A549 (cell line): ENCODE results near the gene PFDN1. TPM values are rescaled to one million over a fixed set of nuclear protein-coding genes. Genes with fewer than 3 reads are reported as not detected.
A peak's percentile ranks its signal among the peaks of the same experiment; 100 is the strongest.

ENCODE experiments used
- ATAC-seq, 2 experiments: fragments of 200-7000 bp in 1 of 2; fragments of >200 bp in 1 of 2; cut with Nextera tagmentation in 1 of 2; cut with Tn5 transposase in 1 of 2; 3 replicates each; pipeline versions ENCODE4 v1.8.0 to v1.9.1; 2018 to 2020; ENCODE audit warnings: mild to moderate bottlenecking in 1 of 2, moderate library complexity in 1 of 2
- CTCF ChIA-PET: fragments of 300-600 bp; sonication (Branson Sonifier 250); formaldehyde crosslinking; extraction: SDS; loops from one replicate; lab custom pipeline; 2021; ENCODE audit warnings: antibody characterized with exemption, inconsistent platforms; lab: Yijun Ruan, JAX
- POLR2A ChIA-PET: fragments of 350-600 bp; formaldehyde crosslinking; extraction: SDS; loops from one replicate; lab custom pipeline; 2021; ENCODE audit warnings: antibody characterized with exemption, inconsistent platforms; lab: Yijun Ruan, JAX
- DNase-seq, 2 experiments: peaks; one replicate each; pipeline versions ENCODE4 v3.0.0 to v3.0.0-alpha.2; 2011 to 2016; ENCODE audit warnings: low read depth in 1 of 2, low spot score in 1 of 2
- FAIRE-seq: peaks from 2 replicates; lab custom pipeline; 2011; peaks lifted over from hg19 to GRCh38; lab: Jason Lieb, UNC
- H3K27ac ChIP-seq, 2 experiments: fragments of >200 bp; sonication (Bioruptor Twin); formaldehyde crosslinking; 3 replicates each; pipeline ENCODE4 v1.5.1; 2016 to 2017
- H3K4me1 ChIP-seq: fragments of >200 bp; sonication (Bioruptor Twin); formaldehyde crosslinking; 3 replicates; pipeline ENCODE4 v1.6.1; 2016
- H3K4me2 ChIP-seq: fragments of >200 bp; sonication (Bioruptor Twin); formaldehyde crosslinking; 3 replicates; pipeline ENCODE4 v1.6.1; 2016
- H3K4me3 ChIP-seq: fragments of >200 bp; sonication (Bioruptor Twin); formaldehyde crosslinking; 3 replicates; pipeline ENCODE4 v1.5.1; 2016
- H3K9me3 ChIP-seq: fragments of >200 bp; sonication (Bioruptor Twin); formaldehyde crosslinking; 3 replicates; pipeline ENCODE4 v1.6.1; 2016
- BHLHE40 ChIP-seq: IDR thresholded peaks from 2 replicates; pipeline ENCODE4 v1.6.1; 2012; ENCODE audit warnings: low read depth, low read length, inconsistent platforms
- CEBPB ChIP-seq, 2 experiments: fragments of >200 bp in 1 of 2; sonication (Bioruptor Twin) in 1 of 2; formaldehyde crosslinking in 1 of 2; IDR thresholded peaks; 2 replicates each; pipeline ENCODE4 v1.6.1; 2012 to 2016
- EHF ChIP-seq: fragments of 250-450 bp; sonication (Bioruptor Pico); IDR thresholded peaks from 2 replicates; pipeline ENCODE4 v1.5.0; 2020; ENCODE audit warnings: mild to moderate bottlenecking
- FOSL2 ChIP-seq, 2 experiments: fragments of 450-650 bp in 1 of 2; fragments of >200 bp in 1 of 2; sonication (Bioruptor Twin) in 1 of 2; formaldehyde crosslinking; IDR thresholded peaks; 2 replicates each; pipeline versions ENCODE4 v1.5.0 to v1.6.1; 2016 to 2020; ENCODE audit warnings: mild to moderate bottlenecking in 1 of 2, moderate library complexity in 1 of 2
- GATA3 ChIP-seq: IDR thresholded peaks from 2 replicates; pipeline ENCODE4 v1.6.1; 2012; ENCODE audit warnings: borderline replicate concordance
- HDAC2 ChIP-seq: fragments of 200-600 bp; sonication (generic); IDR thresholded peaks from 2 replicates; pipeline ENCODE4 v1.6.1; 2016
- KDM5A ChIP-seq: fragments of 200-600 bp; sonication (generic); IDR thresholded peaks from 2 replicates; pipeline ENCODE4 v1.6.1; 2016; ENCODE audit warnings: antibody characterized with exemption, mild to moderate bottlenecking
- NFE2L2 ChIP-seq: fragments of 150-350 bp; conservative IDR thresholded peaks from 2 replicates; pipeline ENCODE4 v1.6.1; 2014; ENCODE audit warnings: low read length
- NPAS2 ChIP-seq: fragments of 250-450 bp; sonication (Bioruptor Pico); IDR thresholded peaks from 2 replicates; pipeline ENCODE4 v1.8.0; 2022; ENCODE audit warnings: mild to moderate bottlenecking, moderate library complexity, borderline replicate concordance
- RAD21 ChIP-seq, 2 experiments: fragments of >200 bp in 1 of 2; sonication (Bioruptor Twin) in 1 of 2; formaldehyde crosslinking in 1 of 2; IDR thresholded peaks in 1 of 2; conservative IDR thresholded peaks in 1 of 2; 2 replicates in 1 of 2; 3 replicates in 1 of 2; pipeline ENCODE4 v1.6.1; 2012 to 2018; ENCODE audit warnings: inconsistent platforms in 1 of 2
- RFX5 ChIP-seq: fragments of 450-650 bp; IDR thresholded peaks from 2 replicates; pipeline ENCODE4 v1.7.1; 2014; ENCODE audit warnings: antibody characterized with exemption, mild to moderate bottlenecking, moderate library complexity
- RNF2 ChIP-seq: fragments of 200-600 bp; sonication (generic); IDR thresholded peaks from 2 replicates; pipeline ENCODE4 v1.6.1; 2016; ENCODE audit warnings: low read depth, mild to moderate bottlenecking, antibody characterized with exemption, moderate library complexity, borderline replicate concordance
- ZC3H11A ChIP-seq: fragments of 450-650 bp; IDR thresholded peaks from 2 replicates; pipeline ENCODE4 v1.6.1; 2014; ENCODE audit warnings: antibody characterized with exemption, mild to moderate bottlenecking
- ZFP36 ChIP-seq: fragments of 450-650 bp; IDR thresholded peaks from 2 replicates; pipeline ENCODE4 v1.6.1; 2014; ENCODE audit warnings: borderline replicate concordance; ENCODE audit not compliant: partially characterized antibody
- WGBS: methylation state at CpG from one replicate; pipeline ENCODE4 v1.1.6; 2017; ENCODE audit errors: missing lambda C conversion rate; 5-methylcytosine and 5-hydroxymethylcytosine counted together
- polyA plus RNA-seq, 4 experiments: library from polyadenylated mRNA; depleted of rRNA in 3 of 4; stranded (reverse); fragments of >200 nt; fragmentation: RNase III in 1 of 4; extraction: RNeasy Plus Mini Kit Qiagen cat#74134 plus additional on column Dnase treatment in 1 of 4; gene quantifications; 2 replicates in 3 of 4; 3 replicates in 1 of 4; pipeline ENCODE4 v1.2.3, GENCODE V29; 2011 to 2017
- TF ChIP-seq, protein P1 (sequence below): fragments of >200 bp; sonication (Bioruptor Twin); formaldehyde crosslinking; IDR thresholded peaks from 3 replicates; pipeline ENCODE4 v1.6.1; 2016
- TF ChIP-seq, protein P2 (sequence below): fragments of >200 bp; sonication (Bioruptor Twin); formaldehyde crosslinking; IDR thresholded peaks from 3 replicates; pipeline ENCODE4 v1.5.1; 2016
- TF ChIP-seq, protein P3 (sequence below): IDR thresholded peaks from 2 replicates; pipeline ENCODE4 v1.6.1; 2012

The PFDN1 gene
- polyA plus RNA-seq, 2 of the 4 experiments (the other 2 are of a cell fraction): 90.4 to 201 TPM

DNA sequence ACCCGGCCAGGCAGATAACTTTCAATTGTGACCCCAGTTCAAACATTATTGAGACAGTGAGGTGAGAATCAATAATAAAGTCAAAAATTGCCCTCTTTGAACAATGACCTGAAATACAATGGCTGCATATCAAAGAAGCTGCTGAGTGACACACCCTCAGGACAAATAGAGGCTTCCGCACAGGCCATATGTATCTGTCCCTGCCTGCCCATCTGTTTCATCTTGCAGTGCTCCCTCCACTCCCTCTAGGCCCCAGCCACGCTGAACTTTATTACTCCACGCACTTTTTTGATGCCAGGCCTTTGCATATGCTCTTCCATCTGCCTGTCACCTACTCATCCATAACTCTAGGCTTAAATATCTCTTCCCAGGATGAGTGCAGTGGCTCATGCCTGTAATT, 15.9 kb upstream of the PFDN1 start:
- Histone ChIP-seq H3K4me1 (peaks cover 39% of the 10 kb centered on the region), H3K4me3 (no peak overlapping the region), H3K27ac (peak overlapping the region in 1 of 2 experiments; percentile 67; a peak in 3 of 6 replicates), H3K4me2 (no peak overlapping the region), H3K9me3 (no peaks in the 10 kb centered on the region)
- DNase-seq (no peak), FAIRE-seq (no peak), ATAC-seq (no peak)
- TF ChIP-seq BHLHE40 (no peak), ZC3H11A (no peak), EHF (CRISPR knock-in tag) (no peak), RNF2 (no peak), RAD21 (conservative IDR thresholded peaks at IDR 0.05 in 1 of 2, IDR thresholded peaks at IDR 0.05 in 1 of 2) (no peak), HDAC2 (no peak)
- CTCF ChIA-PET: interaction anchor here (1.3 to 2.8 kb wide), 6 partner anchors 9 to 40 kb away, joined by 3 to 11 read pairs (median 8); partner anchors contain the start of gene HBEGF
- POLR2A ChIA-PET: interaction anchor here (2.3 kb wide), 1 partner anchor 27 kb away, joined by 11 read pairs; the partner anchor contains the start of gene HBEGF
- 90% methylated on average over 4 of the region's 4 CpGs for WGBS

DNA sequence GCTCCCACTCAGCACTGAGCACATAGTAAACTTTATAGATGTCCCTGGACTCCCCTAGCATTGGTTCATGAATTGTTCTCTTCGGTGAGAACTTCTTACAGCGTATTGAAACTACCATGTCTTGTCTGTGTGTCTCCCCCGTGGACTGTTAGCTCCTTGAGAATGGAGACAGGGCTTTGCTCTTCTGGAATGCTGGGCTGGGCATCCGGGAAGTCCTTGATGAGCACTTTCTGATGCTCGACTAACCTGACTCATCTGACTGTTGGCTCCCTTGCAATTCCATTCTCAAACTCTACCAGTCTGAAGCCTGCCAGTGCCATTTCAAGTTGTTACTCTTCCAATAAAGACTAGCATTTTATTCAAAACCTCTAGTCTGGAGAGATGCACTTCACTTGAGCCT, 15.0 kb upstream of the PFDN1 start:
- ChIA-PET POLR2A (interaction anchor here (1.0 to 2.3 kb wide), 2 partner anchors 15 to 28 kb away, joined by 4 to 11 read pairs; partner anchors contain the start of genes HBEGF and PFDN1), CTCF (interaction anchor here (1.1 to 2.8 kb wide), 9 partner anchors 10 to 56 kb away, joined by 3 to 11 read pairs (median 4); partner anchors contain the start of gene HBEGF)
- no peak overlapping the region for H3K4me3 ChIP-seq
- ATAC-seq (peak; percentile 81 to 87), DNase-seq (peak in 1 of 2 experiments; percentile 70), FAIRE-seq (no peak)
- peak overlapping the region; percentile 52 to 67 for H3K27ac ChIP-seq
- no peaks in the 10 kb centered on the region for H3K9me3 ChIP-seq
- 36% methylated on average over 5 of the region's 5 CpGs for WGBS
- H3K4me2 ChIP-seq: peak overlapping the region; percentile 53
- peaks cover 29% of the 10 kb centered on the region for H3K4me1 ChIP-seq
- no peak for TF ChIP-seq NPAS2 (CRISPR knock-in tag)
- TF ChIP-seq ZC3H11A: no peak
- no peak for TF ChIP-seq FOSL2 (IDR thresholded peaks at IDR 0.05)
- 0 out of 2 replicates have a peak, but pooled peaks have one; percentile 36 for TF ChIP-seq FOSL2 (CRISPR knock-in tag; IDR thresholded peaks at IDR 0.05)
- TF ChIP-seq RAD21 (conservative IDR thresholded peaks at IDR 0.05 in 1 of 2, IDR thresholded peaks at IDR 0.05 in 1 of 2): no peak
- no peak for TF ChIP-seq GATA3
- TF ChIP-seq, protein P1, sequence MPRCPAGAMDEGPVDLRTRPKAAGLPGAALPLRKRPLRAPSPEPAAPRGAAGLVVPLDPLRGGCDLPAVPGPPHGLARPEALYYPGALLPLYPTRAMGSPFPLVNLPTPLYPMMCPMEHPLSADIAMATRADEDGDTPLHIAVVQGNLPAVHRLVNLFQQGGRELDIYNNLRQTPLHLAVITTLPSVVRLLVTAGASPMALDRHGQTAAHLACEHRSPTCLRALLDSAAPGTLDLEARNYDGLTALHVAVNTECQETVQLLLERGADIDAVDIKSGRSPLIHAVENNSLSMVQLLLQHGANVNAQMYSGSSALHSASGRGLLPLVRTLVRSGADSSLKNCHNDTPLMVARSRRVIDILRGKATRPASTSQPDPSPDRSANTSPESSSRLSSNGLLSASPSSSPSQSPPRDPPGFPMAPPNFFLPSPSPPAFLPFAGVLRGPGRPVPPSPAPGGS: no peak

DNA sequence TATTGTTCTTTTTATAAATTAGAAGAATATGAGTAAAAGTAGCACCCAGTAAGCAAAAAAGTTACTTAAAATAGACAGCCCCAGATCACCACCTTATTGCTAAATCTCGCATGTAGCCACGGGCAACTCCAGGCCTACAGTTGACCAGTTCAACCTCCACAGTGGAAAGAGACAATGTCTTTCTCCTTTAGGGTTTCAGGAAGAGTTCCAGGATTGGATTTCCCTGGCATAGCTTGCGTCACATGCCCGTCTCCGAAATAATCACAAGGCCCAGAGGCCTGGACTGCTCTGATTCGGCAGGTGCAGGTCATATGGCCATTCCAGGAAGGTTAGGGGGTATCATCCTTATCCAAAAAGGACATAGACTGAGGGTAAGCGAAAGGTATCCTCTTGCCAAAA, 9.9 kb upstream of the PFDN1 start:
- peak overlapping the region in 1 of 2 experiments; percentile 68; a peak in 3 of 6 replicates for H3K27ac ChIP-seq
- FAIRE-seq (no peak), ATAC-seq (no peak), DNase-seq (no peak)
- no peak overlapping the region for H3K4me3 ChIP-seq
- CTCF ChIA-PET: interaction anchor here (1.0 to 3.9 kb wide), 4 partner anchors 33 to 68 kb away, joined by 3 to 24 read pairs (median 8); partner anchors contain the start of gene HBEGF
- POLR2A ChIA-PET: no interaction called here
- WGBS: 96% methylated on average over 7 of the region's 7 CpGs
- TF ChIP-seq, protein P2, sequence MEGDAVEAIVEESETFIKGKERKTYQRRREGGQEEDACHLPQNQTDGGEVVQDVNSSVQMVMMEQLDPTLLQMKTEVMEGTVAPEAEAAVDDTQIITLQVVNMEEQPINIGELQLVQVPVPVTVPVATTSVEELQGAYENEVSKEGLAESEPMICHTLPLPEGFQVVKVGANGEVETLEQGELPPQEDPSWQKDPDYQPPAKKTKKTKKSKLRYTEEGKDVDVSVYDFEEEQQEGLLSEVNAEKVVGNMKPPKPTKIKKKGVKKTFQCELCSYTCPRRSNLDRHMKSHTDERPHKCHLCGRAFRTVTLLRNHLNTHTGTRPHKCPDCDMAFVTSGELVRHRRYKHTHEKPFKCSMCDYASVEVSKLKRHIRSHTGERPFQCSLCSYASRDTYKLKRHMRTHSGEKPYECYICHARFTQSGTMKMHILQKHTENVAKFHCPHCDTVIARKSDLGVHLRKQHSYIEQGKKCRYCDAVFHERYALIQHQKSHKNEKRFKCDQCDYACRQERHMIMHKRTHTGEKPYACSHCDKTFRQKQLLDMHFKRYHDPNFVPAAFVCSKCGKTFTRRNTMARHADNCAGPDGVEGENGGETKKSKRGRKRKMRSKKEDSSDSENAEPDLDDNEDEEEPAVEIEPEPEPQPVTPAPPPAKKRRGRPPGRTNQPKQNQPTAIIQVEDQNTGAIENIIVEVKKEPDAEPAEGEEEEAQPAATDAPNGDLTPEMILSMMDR: no peak
- TF ChIP-seq NPAS2 (CRISPR knock-in tag): no peak
- no peak for TF ChIP-seq RFX5
- TF ChIP-seq, protein P3, sequence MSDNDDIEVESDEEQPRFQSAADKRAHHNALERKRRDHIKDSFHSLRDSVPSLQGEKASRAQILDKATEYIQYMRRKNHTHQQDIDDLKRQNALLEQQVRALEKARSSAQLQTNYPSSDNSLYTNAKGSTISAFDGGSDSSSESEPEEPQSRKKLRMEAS: no peak
- no peak for TF ChIP-seq NFE2L2
- no peak for TF ChIP-seq FOSL2 (IDR thresholded peaks at IDR 0.05)
- TF ChIP-seq FOSL2 (CRISPR knock-in tag; IDR thresholded peaks at IDR 0.05): no peak
- TF ChIP-seq CEBPB (IDR thresholded peaks at IDR 0.05): no peak
- TF ChIP-seq KDM5A: no peak
- no peak for TF ChIP-seq ZFP36
- TF ChIP-seq, all 56 proteins: peak for 0
- Histone ChIP-seq H3K4me2 (no peak overlapping the region), H3K4me1 (peaks cover 31% of the 10 kb centered on the region), H3K9me3 (no peaks in the 10 kb centered on the region)
